Ureter (tissue), 1 donor: ENCODE measurements around the gene DACT3. TPM values are rescaled to one million over a fixed set of nuclear protein-coding genes. Genes with fewer than 3 reads are reported as not detected.
"Not testable (repeated sequence)": the region's sequence is repeated elsewhere in the genome, so short reads cannot be mapped to it uniquely, and the experiment has no call there.

Experiments used
- DNase-seq: peaks from one replicate; pipeline ENCODE4 v3.0.0-alpha.2; 2020; ENCODE audit warnings: low spot score
- total RNA-seq: library from RNA; stranded (reverse); gene quantifications from one replicate; pipeline ENCODE4 v1.2.4, GENCODE V29; 2023
- donor health status: DM: yes; HTN: yes; CAD: no.

The DACT3 gene
- total RNA-seq, 1 donor from 2014 or later, result 25.6 TPM

DNA sequence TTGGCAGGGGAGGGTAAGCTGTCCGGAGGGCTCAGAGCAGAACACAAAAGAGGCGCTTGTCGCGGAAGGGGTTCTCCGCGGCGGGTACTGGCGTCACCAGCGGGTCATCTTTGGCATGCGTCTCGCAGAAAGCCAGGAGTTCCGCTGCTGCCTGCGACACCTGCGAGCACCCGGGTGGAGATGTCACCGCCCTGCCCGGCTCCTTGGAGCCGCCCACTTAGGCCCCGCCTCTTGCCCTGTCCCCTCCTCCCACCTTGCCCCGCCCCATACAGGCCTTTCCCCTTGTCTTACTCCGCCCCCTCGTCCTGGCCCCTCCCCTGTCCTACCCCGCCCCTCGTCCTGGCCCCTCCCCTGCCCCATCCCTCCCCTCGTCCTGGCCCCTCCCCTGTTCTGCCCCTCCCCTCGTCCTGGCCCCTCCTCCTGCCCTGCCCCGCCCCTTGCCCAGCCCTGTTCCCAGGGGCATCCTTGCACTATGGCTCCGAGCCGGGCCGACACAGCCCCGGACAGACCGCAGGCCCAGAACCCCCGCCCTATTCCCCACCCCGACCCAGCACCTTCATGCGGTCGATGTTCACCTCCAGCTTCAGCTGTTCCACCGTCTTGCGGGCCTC is 26.8 kb downstream of the DACT3 start:
- DNase-seq, result peak; percentile 92

DNA sequence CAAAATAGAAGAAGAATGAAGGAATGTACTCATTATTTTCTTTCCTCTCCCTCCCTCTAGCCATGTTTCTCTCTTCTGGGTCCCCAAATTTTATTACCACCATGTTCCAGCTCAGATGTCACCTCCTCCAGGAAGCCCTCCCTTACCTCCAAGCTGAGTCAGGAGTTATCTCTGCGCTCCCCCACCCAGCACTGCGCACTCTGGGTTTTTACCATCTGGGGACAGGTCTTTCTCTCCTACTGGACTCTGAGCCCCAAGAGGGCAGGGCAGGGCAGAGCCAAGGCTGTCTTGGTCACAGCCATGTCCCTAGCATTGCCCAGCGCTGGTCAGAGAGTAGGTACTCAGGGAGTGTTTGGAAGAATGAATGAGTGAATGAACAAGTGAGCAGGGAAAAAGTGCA is 27.9 kb downstream of the DACT3 start:
- no peak for DNase-seq

DNA sequence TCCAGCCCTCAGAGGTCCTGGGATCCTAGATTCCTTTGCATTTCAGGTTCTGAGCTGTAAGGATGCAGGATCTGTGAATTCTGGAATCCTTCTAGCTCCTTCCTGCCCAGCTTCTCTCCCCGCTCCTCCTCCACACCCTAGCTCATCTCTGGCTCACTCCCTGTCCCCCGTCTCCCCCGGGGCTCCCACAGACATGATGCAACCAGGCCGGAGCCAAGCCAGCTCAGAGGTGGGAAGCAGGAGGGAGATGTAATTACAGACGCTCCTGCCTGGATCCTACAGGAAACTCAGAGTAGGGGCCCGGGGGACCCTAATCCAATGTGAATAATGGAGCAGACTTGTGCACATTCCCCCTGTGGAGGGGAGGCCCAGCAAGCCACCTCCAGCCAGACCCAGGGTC is 29.5 kb downstream of the DACT3 start:
- no peak for DNase-seq

DNA sequence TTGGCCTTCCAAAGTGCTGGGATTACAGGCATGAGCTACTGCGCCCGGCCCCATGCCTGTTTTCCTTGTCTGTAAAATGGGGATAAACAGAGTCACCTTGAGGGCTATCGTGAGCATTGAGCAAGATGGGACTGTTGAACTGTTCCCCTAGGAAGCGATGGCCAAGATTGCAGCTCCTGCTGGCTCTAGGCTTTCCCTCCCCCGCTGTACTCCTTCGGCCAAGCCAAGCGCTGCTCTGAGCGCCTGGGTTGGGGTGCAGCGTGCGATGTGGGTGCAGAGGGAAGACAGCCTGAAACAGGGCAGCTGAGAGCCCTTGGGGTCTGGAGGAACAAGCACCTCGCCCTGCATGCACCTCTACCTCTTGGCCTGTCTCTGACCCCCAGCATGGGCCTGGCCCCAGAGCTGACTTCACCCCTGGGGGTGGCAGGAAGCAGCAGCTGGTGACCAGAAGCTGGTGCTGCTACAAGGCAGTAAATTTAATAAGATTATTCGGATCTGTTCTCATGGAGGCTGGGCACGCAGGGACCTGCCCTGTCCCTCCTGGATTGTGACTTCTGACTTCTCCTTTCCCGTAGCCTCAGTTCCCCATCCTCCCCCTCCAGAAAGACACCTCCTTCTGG is 30.3 kb downstream of the DACT3 start:
- DNase-seq, result no peak

DNA sequence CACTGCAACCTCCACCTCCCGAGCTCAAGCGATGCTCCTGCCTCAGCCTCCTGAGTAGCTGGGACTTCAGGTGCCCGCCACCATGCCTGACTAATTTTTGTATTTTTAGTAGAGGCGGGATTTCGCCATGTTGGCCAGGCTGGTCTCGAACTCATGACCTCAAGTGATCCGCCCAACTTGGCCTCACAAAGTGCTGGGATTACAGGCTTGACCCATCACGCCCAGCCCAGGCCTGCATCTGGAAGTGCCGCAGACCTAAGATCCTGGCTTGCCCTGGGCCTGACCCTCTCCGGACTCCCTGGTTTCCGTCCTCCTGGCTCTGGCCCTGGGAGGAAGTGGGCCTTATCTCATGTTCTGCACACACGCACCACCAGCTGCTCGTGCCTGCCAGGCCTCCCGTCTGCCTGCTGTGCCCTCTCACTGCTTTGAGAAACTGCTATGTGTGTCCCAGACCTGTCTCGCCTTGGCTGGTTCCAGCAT is 31.4 kb downstream of the DACT3 start:
- DNase-seq, result no peak

DNA sequence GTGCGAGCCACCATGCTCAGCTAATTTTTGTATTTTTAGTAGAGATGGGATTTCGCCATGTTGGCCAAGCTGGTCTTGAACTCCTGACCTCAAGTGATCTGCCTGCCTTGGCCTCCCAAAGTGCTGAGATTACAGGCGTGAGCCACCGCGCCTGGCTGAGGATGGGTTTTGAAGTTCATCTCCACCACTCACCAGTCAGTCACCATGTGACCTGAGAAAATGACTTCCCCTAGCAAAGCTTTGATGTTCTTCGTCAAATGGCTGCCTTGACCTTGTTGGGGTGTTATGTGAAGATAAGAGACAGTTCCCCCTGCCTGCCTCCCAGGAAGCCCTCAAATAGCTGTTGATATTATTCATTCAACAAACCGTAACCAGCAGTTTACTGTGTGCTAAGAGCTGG is 32.0 kb downstream of the DACT3 start:
- not testable (repeated sequence) for DNase-seq

DNA sequence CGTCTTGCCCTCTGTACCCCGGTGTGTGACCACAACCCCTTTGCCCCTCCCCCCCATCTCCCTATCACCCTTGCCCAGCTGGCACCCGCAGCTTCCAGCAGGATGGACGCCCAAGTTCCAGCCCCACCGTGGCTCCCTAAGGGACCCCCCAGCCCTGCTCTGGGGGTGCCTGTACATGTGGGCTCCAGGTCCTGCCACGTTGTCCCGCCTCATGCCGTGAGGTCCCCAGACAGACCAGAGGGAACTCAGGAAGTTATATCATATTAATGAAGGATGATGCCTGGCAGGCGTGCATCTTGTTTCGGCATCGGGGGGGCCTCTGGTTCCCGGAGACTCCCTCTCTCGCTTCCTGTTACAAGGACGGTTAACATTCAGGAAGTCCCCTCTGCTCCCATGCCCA is 34.5 kb downstream of the DACT3 start:
- DNase-seq, result no peak

DNA sequence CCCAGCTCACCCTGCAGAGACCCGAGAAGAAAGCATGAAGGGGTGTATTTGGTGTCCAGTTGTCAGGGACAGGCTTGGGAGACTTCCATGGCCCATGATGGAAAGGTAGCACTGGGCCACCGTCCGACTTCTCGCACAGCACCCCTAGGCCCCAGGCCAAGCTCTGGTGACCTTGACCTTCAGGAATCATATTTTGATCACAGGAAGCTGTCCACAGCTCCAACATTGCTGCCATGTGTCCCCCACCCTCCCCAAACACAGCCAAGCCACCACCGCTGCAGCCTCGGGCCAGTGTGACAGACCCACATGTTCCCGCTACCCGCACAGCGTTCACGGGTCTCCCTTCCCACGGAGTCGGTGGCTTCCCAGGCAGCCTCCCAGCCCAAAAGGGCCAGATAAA is 35.3 kb downstream of the DACT3 start:
- DNase-seq, result no peak

DNA sequence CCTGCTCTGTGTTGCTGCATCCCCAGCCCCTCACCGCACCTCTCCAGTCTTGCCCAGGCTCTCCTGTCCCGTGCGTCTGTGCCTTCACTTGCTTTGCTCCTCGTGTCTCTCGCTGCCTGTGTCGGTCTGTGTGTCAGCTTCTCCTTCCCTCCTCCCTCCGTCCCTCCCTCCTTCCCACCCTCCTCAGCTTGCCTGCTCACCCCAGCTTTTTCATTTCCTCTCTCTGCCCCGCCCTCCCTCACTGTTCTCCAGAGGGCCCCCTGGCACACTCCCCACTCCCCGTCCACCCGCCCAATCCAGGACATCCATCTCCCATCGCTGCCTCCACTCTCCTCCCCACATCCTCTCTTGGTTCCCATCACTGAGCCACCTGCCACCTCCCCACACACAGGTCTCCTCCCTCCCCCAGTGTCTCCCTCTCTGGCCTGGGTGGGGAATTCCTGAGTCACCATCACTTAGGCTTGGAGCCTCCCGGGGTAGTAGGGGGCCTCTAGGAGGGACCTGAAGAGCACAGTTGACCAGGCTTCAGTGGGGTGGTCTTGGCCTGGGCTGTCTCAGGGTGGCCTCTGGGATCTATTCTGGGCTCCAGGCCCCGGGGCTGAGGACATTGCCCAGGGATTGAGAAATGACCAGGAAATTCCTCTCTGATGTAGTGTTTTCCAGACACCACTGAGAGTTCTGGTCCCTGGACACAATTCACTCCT is 35.9 kb downstream of the DACT3 start, which contains the start of gene PTGIR:
PTGIR (minus strand) TSS at position 132 of the 704 bp plus-strand sequence. CDS start 864 bp downstream, outside the sequence.
- DNase-seq, result peak; percentile 70

DNA sequence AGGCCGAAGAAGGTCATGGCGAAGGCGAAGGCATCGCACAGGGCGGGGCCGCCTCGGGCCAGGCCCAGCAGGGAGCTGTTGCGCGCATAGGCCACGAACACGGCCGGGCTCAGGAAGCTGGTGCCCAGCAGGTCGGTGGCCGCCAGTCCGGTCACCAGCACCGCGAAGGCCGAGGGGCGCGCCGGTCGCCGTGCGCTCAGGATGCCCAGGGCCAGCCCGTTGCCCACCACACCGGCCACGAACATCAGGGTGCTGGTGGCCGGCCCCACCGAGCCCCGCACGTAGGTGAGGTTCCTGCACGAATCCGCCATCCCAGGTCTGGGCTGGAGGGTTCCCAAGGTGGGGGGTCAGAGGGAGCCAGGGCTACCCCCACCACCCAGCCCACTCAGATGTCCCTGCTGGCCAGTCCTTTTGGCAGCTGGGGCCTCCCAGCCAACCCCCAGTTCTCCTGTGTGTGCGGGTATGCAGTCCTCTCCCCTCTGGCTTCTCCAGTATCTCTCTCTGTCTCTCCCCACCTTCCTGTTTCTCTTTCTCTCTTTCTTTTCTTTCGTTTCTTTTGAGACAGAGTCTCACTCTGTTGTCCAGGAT is 37.0 kb downstream of the DACT3 start:
- DNase-seq, result no peak

DNA sequence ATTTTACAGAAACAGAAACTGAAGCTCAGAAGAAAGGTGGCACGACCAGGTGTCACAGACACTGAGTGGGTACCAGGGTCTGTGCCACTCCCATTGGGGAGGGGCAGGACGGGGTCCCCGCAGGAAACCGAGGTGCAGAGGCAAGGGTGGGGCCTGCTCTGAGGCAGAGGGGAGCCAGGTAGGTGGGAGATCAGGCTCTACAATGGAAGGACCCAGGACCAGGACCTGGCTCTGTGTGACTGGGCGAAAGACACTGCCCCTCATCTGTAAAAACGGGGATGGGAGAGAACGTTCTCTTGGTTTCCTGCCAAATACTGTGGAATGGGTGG is 38.9 kb downstream of the DACT3 start:
- no peak for DNase-seq

DNA sequence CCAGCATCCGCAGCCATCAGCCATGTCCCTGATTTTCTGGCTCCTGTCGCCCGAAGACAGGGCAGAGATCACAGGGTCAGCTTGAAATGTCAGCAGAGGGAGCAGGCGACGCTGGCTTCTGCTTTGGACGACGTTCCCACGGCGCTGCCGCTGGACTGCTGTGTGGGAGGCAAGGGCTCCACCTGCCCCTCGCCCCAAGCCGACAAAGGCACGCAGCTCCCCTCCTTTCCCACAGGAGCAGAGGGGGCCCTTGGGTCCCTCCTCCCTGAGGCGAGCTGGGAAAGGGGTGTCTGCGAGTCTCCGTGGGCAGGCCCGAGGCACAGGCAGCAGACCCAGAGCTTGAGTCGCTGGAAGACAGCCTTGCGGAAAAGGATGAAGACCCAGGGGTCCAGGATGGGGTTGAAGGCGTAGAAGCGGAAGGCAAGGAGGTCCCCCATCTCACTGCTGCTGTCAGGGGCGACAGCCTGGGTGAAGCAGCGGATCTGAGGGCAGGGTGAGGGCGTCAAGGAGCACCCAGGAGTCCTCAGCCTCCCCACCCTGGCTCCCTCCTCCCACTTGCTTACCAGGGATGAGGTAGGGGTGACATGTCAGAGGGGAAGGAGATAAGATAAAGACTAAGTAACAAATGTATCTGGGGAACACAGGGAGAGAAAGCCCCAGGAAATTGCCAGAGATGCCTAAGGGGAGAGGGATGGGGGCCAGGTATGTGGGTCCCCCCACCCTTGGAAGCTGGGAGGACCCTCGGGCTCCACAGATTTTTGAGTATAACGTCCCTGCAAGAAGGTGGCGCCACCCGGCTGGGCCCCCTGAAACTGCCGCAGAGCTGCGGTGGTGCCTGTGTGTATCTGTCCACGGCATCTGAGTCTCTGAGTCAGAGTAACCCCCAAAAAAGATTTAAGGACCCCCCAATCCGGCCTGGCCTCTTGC is 39.5 kb downstream of the DACT3 start:
- no peak for DNase-seq

DNA sequence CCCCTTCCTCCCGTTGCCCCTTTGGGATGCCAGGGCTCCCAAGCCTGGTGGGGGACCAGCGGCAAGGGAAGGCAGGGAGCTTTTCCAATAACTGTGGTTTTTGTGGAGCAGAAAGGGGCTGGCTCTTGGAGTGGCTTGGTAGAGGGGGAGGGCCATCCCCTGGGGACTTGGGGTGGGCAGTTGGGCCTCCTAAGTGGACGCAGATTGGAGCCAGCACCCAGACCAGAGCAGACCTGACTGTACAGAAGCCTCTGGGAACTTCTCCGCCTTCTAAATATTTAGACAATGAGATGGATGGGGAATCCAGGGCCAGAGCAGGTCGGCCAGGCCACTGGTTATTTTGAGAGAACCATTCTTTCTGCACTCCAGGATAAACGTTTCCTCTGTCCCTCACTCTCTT is 40.3 kb downstream of the DACT3 start:
- no peak for DNase-seq

DNA sequence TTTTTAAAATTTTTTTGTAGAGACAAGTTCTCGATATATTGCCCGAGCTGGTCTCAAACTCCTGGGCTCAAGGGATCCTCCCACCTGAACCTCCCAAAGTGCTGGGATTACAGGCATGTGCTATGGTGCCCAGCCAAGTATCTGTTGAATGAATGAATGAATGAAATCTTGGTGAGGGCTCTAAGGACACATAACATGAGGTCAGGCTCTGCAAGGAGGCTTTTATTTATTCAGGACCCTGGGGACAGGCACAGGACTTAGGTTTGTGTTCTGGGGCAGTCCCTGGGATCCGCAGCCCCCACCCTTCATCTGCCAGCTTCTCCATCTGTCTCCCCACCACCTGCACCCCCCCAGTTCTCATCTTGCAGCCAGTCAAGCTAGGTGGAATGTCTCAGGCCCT is 40.7 kb downstream of the DACT3 start:
- no peak for DNase-seq

DNA sequence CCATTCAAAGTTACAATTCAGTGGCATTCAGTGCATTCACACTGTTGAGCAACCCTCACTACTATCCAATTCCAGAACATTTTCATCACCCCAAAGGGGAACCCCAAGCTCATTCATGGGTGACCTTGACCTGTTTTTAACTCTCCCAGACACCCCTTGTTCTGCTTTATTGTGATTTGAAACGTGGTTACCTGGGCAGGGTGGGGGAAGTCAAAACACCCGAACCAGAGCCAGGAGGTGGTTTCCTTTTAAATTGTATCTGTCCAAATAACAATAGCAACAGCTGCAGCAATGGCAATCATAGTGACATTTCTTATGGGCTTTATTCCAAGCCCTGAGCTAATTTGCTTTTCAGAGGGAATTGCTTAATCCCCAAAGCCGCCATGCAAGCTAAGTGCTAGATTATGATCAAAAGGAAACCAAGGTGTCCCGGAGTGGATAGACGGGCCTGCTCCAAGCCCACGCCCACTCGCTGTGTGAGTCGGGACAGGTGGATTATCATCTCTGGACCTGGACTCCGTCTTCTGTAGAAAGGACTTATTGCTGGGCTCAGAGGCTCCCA is 42.2 kb downstream of the DACT3 start:
- no peak for DNase-seq

DNA sequence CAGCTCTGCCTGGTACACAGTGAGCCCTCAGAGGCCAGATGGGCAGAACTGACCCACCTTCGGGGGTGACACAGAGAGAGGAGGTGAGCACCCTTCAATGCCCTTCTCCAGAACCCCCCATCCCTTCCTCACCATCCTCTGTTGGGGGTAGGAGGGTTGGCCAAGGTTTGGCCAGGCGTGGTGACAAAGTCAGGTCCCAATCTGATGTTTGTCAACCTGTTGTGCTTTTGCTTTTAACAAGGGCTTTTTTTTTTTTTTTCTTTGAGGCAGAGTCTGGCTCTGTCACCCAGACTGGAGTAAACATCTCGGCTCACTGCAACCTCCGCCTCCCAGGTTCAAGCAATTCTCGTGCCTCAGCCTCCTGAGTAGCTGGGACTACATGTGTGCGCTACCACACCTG is 43.4 kb downstream of the DACT3 start:
- DNase-seq, result no peak

DNA sequence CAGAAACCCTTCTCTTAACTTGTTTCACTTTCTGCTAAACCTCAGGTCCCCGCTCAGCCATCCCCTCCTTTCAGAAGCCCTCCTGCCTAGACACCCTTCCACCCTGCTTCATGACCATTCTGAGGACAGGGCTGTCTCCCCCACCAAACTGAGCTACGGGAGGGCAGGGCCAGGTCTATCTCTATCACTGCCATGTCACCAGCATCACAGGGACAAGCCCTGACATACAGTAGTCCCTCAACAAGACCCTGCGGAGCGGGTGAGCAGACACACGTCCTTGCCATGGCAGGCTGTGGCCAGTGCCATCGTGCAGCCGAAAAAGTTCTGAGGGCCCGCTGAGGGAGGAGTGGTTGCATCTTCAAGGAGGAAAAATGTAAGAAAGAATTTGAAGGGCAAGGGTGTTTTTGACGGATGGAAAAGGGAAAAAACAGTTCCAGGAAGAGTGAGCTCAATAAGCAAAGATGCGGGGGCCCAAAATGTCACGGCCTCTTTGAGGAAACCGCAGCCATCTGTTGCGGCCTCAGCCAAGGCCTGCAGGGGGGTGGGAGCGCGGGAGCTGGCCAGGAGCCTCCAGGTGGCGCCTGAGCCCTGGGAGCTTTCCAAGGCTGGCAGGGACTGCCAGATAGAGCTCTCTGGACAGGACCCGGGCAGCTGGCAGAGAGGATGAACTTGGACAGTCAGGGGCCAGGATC is 44.2 kb downstream of the DACT3 start:
- no peak for DNase-seq

DNA sequence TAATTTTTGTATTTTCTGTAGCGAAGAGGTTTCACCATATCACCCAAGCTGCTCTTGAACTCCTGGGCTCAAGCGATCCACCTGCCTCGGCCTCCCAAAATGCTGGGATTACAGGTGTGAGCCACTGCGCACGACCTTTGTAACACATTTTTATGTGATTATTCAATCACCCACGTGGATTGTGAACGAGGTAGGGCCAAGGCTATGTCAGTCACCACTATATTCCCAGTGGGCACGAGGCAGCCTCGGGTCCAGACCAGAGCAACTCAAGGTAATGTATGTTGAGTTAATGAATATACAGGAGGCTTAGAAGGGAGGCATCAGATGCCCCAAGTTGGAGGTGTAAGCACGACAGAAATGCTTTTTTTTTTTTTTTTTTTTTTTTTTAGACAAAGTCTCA is 45.0 kb downstream of the DACT3 start:
- no peak for DNase-seq

DNA sequence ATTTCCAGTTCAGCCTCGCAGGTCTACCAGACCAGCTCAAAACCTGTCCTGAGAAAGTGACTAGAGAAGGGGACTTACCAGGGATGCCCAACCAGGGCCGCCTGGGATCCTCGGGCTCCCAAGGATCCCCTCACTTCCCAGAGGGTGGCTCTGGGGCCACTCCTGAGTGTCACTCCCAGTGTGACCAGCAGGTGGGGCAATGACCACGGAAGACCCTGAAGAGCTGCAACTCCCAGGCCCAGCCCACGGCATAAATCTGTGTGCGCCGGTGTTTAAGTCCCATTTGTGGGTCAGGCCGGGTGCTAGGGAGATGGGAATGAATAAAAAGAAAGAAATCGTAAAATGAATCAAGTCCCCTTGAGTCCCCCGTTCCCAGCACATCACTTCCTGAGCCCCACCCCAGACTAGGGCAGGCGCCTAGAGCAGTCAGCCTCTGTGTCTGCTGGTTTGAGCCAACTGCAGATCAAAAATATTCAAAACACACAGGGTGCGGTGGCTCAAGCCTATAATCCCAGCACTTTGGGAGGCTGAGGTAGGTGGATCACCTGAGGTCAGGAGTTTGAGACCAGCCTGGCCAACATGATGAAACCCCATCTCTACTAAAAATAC is 46.8 kb downstream of the DACT3 start:
- DNase-seq, result peak; percentile 86

DNA sequence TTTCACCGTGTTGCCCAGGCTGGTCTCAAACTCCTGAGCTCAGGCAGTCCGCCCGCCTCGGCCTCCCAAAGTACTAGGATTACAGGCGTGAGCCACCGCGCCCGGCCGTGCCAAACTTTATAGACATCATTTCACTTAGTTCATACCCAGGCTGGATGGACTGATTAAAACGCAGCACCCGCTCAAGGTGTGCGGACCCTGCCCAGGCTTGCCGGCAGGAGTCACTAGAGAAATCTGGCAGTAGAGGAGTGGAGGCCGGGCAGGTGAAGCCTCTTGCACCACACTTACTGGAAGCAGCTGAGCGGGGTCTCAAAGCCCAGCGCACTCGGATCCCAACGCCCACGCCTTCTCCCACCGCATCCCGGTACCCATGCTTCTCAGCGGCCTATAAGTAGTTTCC is 47.5 kb downstream of the DACT3 start:
- no peak for DNase-seq
